Breast epithelium (tissue), 3 donors: ENCODE measurements around the gene KDM4C.

Experiments used
- CTCF ChIP-seq, 3 donors: fragments of 450-650 bp; IDR thresholded peaks; one replicate each; pipeline ENCODE4 v1.5.1; 2016 to 2017; ENCODE audit warnings: antibody characterized with exemption in 3 of 3, mild to moderate bottlenecking in 3 of 3, moderate library complexity in 3 of 3
- POLR2A ChIP-seq: fragments of 450-650 bp; IDR thresholded peaks from one replicate; pipeline ENCODE4 v1.6.1; 2016; ENCODE audit warnings: antibody characterized with exemption, mild to moderate bottlenecking, moderate library complexity
- POLR2AphosphoS5 ChIP-seq, 3 donors: sonication (generic); formaldehyde crosslinking; IDR thresholded peaks; one replicate each; pipeline ENCODE4 v1.6.1; 2017; ENCODE audit warnings: antibody characterized with exemption in 3 of 3

DNA sequence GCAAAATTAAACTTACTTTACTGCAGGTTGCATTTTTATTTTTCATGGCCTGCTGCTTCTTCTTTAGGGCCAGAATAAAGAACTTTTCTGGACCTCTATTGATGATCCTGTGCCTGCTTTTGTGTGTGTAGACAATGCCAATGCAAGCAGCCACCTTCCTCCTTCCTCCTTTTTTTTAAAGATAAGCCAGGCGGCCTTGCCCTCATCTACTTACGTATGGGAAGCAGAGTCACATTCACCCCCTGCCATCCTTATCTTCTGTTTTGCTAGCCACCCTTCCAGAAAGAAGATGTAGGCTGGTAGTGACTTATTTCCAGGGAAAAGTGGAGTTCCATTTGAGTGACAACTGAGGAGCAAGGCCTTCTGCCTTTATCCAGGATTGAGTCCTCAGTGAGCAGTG is 122.9 kb downstream of the KDM4C start:
- TF ChIP-seq CTCF (IDR thresholded peaks at IDR 0.05) (no peak), POLR2A (no peak), POLR2AphosphoS5 (IDR thresholded peaks at IDR 0.05) (no peak)
